Measurements from ENCODE around the gene IGFBP5. TPM values are rescaled to one million over a fixed set of nuclear protein-coding genes. Genes with fewer than 3 reads are reported as not detected.
A peak's percentile ranks its signal among the peaks of the same experiment; 100 is the strongest.

The IGFBP5 gene
- total RNA-seq, 2 experiments from 2014 or later: not detected

DNA sequence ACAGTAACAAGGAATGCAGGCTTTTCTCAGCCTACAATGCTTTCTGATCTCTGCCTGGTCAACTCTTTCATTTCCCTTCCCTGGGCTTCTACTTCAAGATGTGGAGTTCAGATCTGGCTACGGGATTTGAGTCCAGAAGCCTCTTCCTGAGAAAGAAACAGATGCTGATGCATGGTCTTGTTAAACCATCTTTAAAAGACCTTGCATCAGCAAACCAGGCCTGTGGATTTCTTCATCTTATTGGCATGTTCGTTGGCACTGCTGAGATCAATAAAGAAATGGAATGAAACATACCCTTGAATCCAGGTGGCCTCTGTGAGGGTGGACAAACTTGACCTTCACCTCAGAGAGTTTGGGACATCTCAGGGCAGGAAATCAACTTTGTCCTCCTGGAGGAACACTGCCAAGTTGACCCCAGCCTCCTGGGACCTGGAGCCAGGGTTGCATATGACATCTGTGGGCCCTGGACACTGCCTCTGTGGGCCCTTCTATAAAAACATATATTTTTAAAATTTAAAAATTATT lies 40.8 kb downstream of the IGFBP5 start:
- DNase-seq: no peak
- CTCF ChIA-PET: interaction anchor here (0.7 to 5.6 kb wide), 4 partner anchors 10 to 136 kb away, joined by 3 to 35 read pairs (median 5); no protein-coding TSS in a partner anchor

DNA sequence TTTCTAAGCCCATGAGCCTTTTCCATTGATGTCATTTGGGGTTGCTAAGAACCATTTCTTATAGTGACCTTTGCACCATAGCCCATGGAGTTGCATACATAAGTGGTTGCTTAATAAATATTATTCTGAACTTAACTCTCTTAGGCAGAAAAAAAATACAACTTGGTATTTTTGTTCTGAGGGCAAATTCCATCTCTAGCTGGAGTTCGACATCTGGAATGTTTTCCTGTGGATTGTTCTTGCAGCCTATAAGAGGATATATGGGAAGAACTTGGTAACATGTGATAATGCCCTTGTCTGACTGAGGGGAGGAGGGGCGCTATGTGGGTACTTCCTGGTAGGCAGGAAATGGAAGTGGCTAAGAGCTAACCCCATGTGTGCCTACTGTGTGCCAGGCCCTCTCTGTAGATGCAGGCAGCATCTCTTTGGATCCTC lies 41.4 kb downstream of the IGFBP5 start:
- Mint-ChIP-seq H3K9me3 (no peaks in the 10 kb centered on the region), H3K27ac (no peak overlapping the region)
- CTCF ChIA-PET: interaction anchor here (0.7 to 5.6 kb wide), 4 partner anchors 8 to 136 kb away, joined by 3 to 35 read pairs (median 4); no protein-coding TSS in a partner anchor

More for the DNA sequence above, 40.8 kb downstream of the IGFBP5 start:
- Mint-ChIP-seq H3K9me3 (no peaks in the 10 kb centered on the region), H3K4me1 (ENCODE audit: low read depth) (peaks cover 21% of the 10 kb centered on the region), H3K36me3 (ENCODE audit: low read depth) (peaks cover 12% of the 10 kb centered on the region), H3K27me3 (peaks cover 7% of the 10 kb centered on the region), H3K27ac (no peak overlapping the region), H3K4me3 (no peak overlapping the region)
- no peak for ATAC-seq
- intact Hi-C loops (cut with micrococcal nuclease): no loop called here
- TF ChIP-seq, protein P1, sequence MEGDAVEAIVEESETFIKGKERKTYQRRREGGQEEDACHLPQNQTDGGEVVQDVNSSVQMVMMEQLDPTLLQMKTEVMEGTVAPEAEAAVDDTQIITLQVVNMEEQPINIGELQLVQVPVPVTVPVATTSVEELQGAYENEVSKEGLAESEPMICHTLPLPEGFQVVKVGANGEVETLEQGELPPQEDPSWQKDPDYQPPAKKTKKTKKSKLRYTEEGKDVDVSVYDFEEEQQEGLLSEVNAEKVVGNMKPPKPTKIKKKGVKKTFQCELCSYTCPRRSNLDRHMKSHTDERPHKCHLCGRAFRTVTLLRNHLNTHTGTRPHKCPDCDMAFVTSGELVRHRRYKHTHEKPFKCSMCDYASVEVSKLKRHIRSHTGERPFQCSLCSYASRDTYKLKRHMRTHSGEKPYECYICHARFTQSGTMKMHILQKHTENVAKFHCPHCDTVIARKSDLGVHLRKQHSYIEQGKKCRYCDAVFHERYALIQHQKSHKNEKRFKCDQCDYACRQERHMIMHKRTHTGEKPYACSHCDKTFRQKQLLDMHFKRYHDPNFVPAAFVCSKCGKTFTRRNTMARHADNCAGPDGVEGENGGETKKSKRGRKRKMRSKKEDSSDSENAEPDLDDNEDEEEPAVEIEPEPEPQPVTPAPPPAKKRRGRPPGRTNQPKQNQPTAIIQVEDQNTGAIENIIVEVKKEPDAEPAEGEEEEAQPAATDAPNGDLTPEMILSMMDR (IDR thresholded peaks at IDR 0.05): no peak
- POLR2A ChIA-PET: no interaction called here

DNA sequence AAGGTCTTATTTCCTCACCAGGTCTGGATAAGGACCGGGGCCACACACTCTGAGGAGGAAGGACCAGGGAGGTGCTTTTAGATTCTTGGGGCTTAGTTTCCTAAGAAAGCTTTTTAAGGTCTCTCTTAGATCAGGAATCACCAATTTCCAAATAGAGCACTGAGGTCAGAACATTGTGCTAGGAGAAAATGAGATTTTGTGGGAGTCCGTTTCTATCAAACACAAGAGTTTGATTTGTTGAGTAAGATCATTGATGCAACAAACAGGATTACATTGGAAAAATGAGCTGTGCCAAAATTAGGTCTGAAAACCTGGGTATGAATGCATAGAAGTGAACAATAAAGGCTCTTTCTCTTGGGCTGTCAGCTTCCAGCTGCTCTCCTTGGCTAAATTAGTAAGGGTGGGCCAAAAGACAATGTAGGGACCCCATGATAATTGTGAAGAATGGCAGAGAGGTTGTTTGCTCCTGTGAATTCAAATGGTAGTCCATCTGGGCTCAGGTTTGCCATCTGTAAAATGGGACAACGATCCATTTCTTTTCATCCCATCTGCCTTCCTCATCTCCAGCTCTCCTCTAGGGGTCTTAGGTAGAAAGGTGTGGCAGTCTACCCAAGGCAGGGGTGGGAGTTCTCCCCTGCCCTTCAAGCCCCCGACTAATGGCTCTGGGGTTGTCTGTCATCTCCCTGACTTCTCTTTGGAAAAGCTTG lies 42.1 kb downstream of the IGFBP5 start:
- Mint-ChIP-seq H3K27ac (no peak overlapping the region), H3K27me3 (peaks cover 7% of the 10 kb centered on the region), H3K36me3 (ENCODE audit: low read depth) (peaks cover 12% of the 10 kb centered on the region), H3K9me3 (no peaks in the 10 kb centered on the region), H3K4me1 (ENCODE audit: low read depth) (peaks cover 21% of the 10 kb centered on the region), H3K4me3 (no peak overlapping the region)
- ATAC-seq (no peak), DNase-seq (no peak)
- intact Hi-C loops (cut with micrococcal nuclease): no loop called here
- ChIA-PET POLR2A (no interaction called here), CTCF (interaction anchor here (1.3 to 5.6 kb wide), 3 partner anchors 9 to 135 kb away, joined by 3 to 35 read pairs (median 6); no protein-coding TSS in a partner anchor)
- TF ChIP-seq, protein P1 (IDR thresholded peaks at IDR 0.05): no peak

More for the DNA sequence above, 41.4 kb downstream of the IGFBP5 start:
- ATAC-seq (no peak), DNase-seq (peak; percentile 35)
- POLR2A ChIA-PET: no interaction called here
- Mint-ChIP-seq H3K36me3 (ENCODE audit: low read depth) (peaks cover 12% of the 10 kb centered on the region), H3K4me3 (no peak overlapping the region), H3K4me1 (ENCODE audit: low read depth) (peaks cover 21% of the 10 kb centered on the region), H3K27me3 (peaks cover 7% of the 10 kb centered on the region)
- TF ChIP-seq, protein P1 (IDR thresholded peaks at IDR 0.05): no peak
- intact Hi-C loops (cut with micrococcal nuclease): no loop called here

DNA sequence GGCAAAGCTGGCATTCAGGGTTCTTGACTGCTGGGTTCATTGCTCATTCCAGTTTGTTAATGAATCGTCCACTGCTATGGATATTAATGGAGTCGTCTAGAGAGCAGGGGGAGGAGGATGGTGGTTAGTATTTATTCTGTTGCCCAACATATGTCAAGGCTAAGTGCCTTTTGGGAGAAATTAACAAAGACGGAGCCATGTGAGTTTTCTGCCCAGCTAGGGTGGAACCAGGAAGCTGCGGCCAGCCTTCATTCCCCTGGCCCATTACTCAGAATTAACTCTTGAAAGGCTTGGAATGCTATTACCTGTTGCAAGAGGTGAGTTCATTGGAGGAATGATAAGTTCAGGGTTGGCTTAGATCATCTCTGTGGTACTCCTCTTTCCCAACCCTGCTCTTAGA lies 42.8 kb downstream of the IGFBP5 start:
- ATAC-seq: no peak
- DNase-seq: no peak
- Mint-ChIP-seq H3K27ac (no peak overlapping the region), H3K4me3 (no peak overlapping the region), H3K4me1 (ENCODE audit: low read depth) (peaks cover 21% of the 10 kb centered on the region), H3K27me3 (peaks cover 7% of the 10 kb centered on the region), H3K9me3 (no peaks in the 10 kb centered on the region), H3K36me3 (ENCODE audit: low read depth) (peaks cover 16% of the 10 kb centered on the region)
- intact Hi-C loops (cut with micrococcal nuclease): no loop called here
- TF ChIP-seq, protein P1 (IDR thresholded peaks at IDR 0.05): no peak
- POLR2A ChIA-PET: no interaction called here
- CTCF ChIA-PET: interaction anchor here (1.3 to 5.6 kb wide), 3 partner anchors 9 to 134 kb away, joined by 3 to 35 read pairs (median 5); no protein-coding TSS in a partner anchor
